Activated T-cell treated with anti-CD3 and anti-CD28 coated beads, Interleukin-2, amount 50 U/mL, for 4 hours (primary cell): Measurements from ENCODE around the gene EP400. TPM values are rescaled to one million over a fixed set of nuclear protein-coding genes. Genes with fewer than 3 reads are reported as not detected.

ENCODE experiments used
- ATAC-seq, 2 donors: fragments of 200-7000 bp; cut with Tn5 transposase; one replicate each; pipeline ENCODE4 v1.10.0; 2021
- DNase-seq: peaks from one replicate; pipeline ENCODE4 v3.0.0-alpha.2; 2020
- H3K27me3 Mint-ChIP-seq: one replicate; pipeline ENCODE4 v1.8.0; 2021; ENCODE audit warnings: low read depth, mixed read lengths
- H3K36me3 Mint-ChIP-seq: one replicate; pipeline ENCODE4 v1.8.0; 2022; ENCODE audit warnings: mixed read lengths; ENCODE audit not compliant: insufficient read depth
- H3K4me1 Mint-ChIP-seq: one replicate; pipeline ENCODE4 v1.8.0; 2021; ENCODE audit warnings: low read depth, mixed read lengths
- H3K4me3 Mint-ChIP-seq: one replicate; pipeline ENCODE4 v1.8.0; 2021; ENCODE audit warnings: mild to moderate bottlenecking, moderate library complexity, mixed read lengths
- H3K9me3 Mint-ChIP-seq: one replicate; pipeline ENCODE4 v1.8.0; 2021; ENCODE audit warnings: mixed read lengths
- total RNA-seq, 3 donors: library from RNA; stranded (reverse); gene quantifications; one replicate each; pipeline ENCODE4 v1.2.1, GENCODE V29; 2021

EP400 gene
- total RNA-seq, 3 donors from 2014 or later, result 53.3 to 57.2 (median 56.9) TPM

- no peaks in the 10 kb centered on the region for H3K27me3 Mint-ChIP-seq
- H3K9me3 Mint-ChIP-seq, result no peaks in the 10 kb centered on the region
These were observed 38.5 kb downstream of the EP400 start for GRCh38 chr12:131988054-131988796.

GRCh38 chr12:131989021-131989420 is 39.3 kb downstream of the EP400 start:
- DNase-seq (no peak), ATAC-seq (no peak)
- no peak overlapping the region for H3K4me3 Mint-ChIP-seq
- no peaks in the 10 kb centered on the region for H3K9me3 Mint-ChIP-seq
- H3K4me1 Mint-ChIP-seq, result no peaks in the 10 kb centered on the region
- H3K36me3 Mint-ChIP-seq, result peaks cover 56% of the 10 kb centered on the region
- H3K27me3 Mint-ChIP-seq, result no peaks in the 10 kb centered on the region

More at GRCh38 chr12:131988054-131988796, 38.5 kb downstream of the EP400 start:
- no peak overlapping the region for H3K4me3 Mint-ChIP-seq
- no peak for DNase-seq
- peaks cover 48% of the 10 kb centered on the region for H3K36me3 Mint-ChIP-seq
- no peak for ATAC-seq
- no peaks in the 10 kb centered on the region for H3K4me1 Mint-ChIP-seq

GRCh38 chr12:131990066-131990979 is 40.6 kb downstream of the EP400 start:
- no peak for DNase-seq
- Mint-ChIP-seq H3K4me1 (no peaks in the 10 kb centered on the region), H3K27me3 (no peaks in the 10 kb centered on the region), H3K4me3 (no peak overlapping the region), H3K36me3 (peaks cover 65% of the 10 kb centered on the region), H3K9me3 (no peaks in the 10 kb centered on the region)
- no peak for ATAC-seq

GRCh38 chr12:131990980-131991305 is 41.2 kb downstream of the EP400 start:
- DNase-seq, result no peak
- no peaks in the 10 kb centered on the region for H3K4me1 Mint-ChIP-seq
- no peak for ATAC-seq
- no peaks in the 10 kb centered on the region for H3K9me3 Mint-ChIP-seq
- no peak overlapping the region for H3K4me3 Mint-ChIP-seq
- H3K27me3 Mint-ChIP-seq, result no peaks in the 10 kb centered on the region
- H3K36me3 Mint-ChIP-seq, result peaks cover 66% of the 10 kb centered on the region

GRCh38 chr12:131991816-131992430 is 42.2 kb downstream of the EP400 start:
- no peaks in the 10 kb centered on the region for H3K4me1 Mint-ChIP-seq
- ATAC-seq (no peak), DNase-seq (no peak)
- no peaks in the 10 kb centered on the region for H3K9me3 Mint-ChIP-seq
- peaks cover 64% of the 10 kb centered on the region for H3K36me3 Mint-ChIP-seq
- H3K4me3 Mint-ChIP-seq, result no peak overlapping the region
- no peaks in the 10 kb centered on the region for H3K27me3 Mint-ChIP-seq

GRCh38 chr12:131994589-131994988 is 44.8 kb downstream of the EP400 start:
- DNase-seq (no peak), ATAC-seq (no peak)
- Mint-ChIP-seq H3K4me1 (no peaks in the 10 kb centered on the region), H3K4me3 (no peak overlapping the region), H3K27me3 (no peaks in the 10 kb centered on the region), H3K9me3 (no peaks in the 10 kb centered on the region), H3K36me3 (peaks cover 54% of the 10 kb centered on the region)

- no peak for ATAC-seq
- H3K4me3 Mint-ChIP-seq, result no peak overlapping the region
- H3K27me3 Mint-ChIP-seq, result no peaks in the 10 kb centered on the region
- H3K4me1 Mint-ChIP-seq, result no peaks in the 10 kb centered on the region
- no peak for DNase-seq
- H3K9me3 Mint-ChIP-seq, result no peaks in the 10 kb centered on the region
- peaks cover 31% of the 10 kb centered on the region for H3K36me3 Mint-ChIP-seq
These were observed 50.6 kb downstream of the EP400 start for GRCh38 chr12:132000286-132000872.

- no peaks in the 10 kb centered on the region for H3K9me3 Mint-ChIP-seq
- DNase-seq (no peak), ATAC-seq (no peak)
- H3K36me3 Mint-ChIP-seq, result peaks cover 39% of the 10 kb centered on the region
- no peaks in the 10 kb centered on the region for H3K4me1 Mint-ChIP-seq
- H3K4me3 Mint-ChIP-seq, result no peak overlapping the region
- no peaks in the 10 kb centered on the region for H3K27me3 Mint-ChIP-seq
These were observed 54.1 kb downstream of the EP400 start for GRCh38 chr12:132003846-132004245.

GRCh38 chr12:132004946-132005345 is 55.2 kb downstream of the EP400 start:
- no peak for DNase-seq
- H3K36me3 Mint-ChIP-seq, result peaks cover 37% of the 10 kb centered on the region

GRCh38 chr12:132006056-132006680 is 56.4 kb downstream of the EP400 start:
- H3K27me3 Mint-ChIP-seq, result no peaks in the 10 kb centered on the region
- ATAC-seq (no peak), DNase-seq (no peak)
- H3K4me3 Mint-ChIP-seq, result no peak overlapping the region
- peaks cover 35% of the 10 kb centered on the region for H3K36me3 Mint-ChIP-seq
- no peaks in the 10 kb centered on the region for H3K9me3 Mint-ChIP-seq
- no peaks in the 10 kb centered on the region for H3K4me1 Mint-ChIP-seq

More at GRCh38 chr12:132004946-132005345, 55.2 kb downstream of the EP400 start:
- Mint-ChIP-seq H3K4me1 (no peaks in the 10 kb centered on the region), H3K27me3 (no peaks in the 10 kb centered on the region), H3K4me3 (no peak overlapping the region), H3K9me3 (no peaks in the 10 kb centered on the region)
- no peak for ATAC-seq

- H3K36me3 Mint-ChIP-seq, result peaks cover 39% of the 10 kb centered on the region
- H3K4me3 Mint-ChIP-seq, result no peak overlapping the region
- no peak for ATAC-seq
- H3K9me3 Mint-ChIP-seq, result no peaks in the 10 kb centered on the region
- no peaks in the 10 kb centered on the region for H3K4me1 Mint-ChIP-seq
- H3K27me3 Mint-ChIP-seq, result no peaks in the 10 kb centered on the region
- DNase-seq, result no peak
These were observed 57.3 kb downstream of the EP400 start for GRCh38 chr12:132007041-132007440.

GRCh38 chr12:132009336-132009859 is 59.7 kb downstream of the EP400 start:
- H3K4me1 Mint-ChIP-seq, result no peaks in the 10 kb centered on the region
- DNase-seq, result no peak
- peaks cover 41% of the 10 kb centered on the region for H3K36me3 Mint-ChIP-seq
- ATAC-seq, result no peak
- no peak overlapping the region for H3K4me3 Mint-ChIP-seq
- no peaks in the 10 kb centered on the region for H3K27me3 Mint-ChIP-seq
- H3K9me3 Mint-ChIP-seq, result no peaks in the 10 kb centered on the region

GRCh38 chr12:132012919-132013568 is 63.3 kb downstream of the EP400 start:
- Mint-ChIP-seq H3K9me3 (no peaks in the 10 kb centered on the region), H3K27me3 (no peaks in the 10 kb centered on the region), H3K4me3 (no peak overlapping the region), H3K36me3 (peaks cover 53% of the 10 kb centered on the region), H3K4me1 (no peaks in the 10 kb centered on the region)
- ATAC-seq, result no peak
- DNase-seq, result no peak
